Upper lobe of left lung (tissue), 6 donors: Measurements from ENCODE around the gene ARHGAP26. TPM values are rescaled to one million over a fixed set of nuclear protein-coding genes. Genes with fewer than 3 reads are reported as not detected.

Source experiments
- ATAC-seq, 2 donors: fragments of 200-7000 bp; cut with Tn5 transposase; one replicate each; pipeline ENCODE4 v1.9.1; 2022; ENCODE audit warnings: mild to moderate bottlenecking in 2 of 2, moderate library complexity in 2 of 2; ENCODE audit not compliant: low FRiP score in 2 of 2
- DNase-seq, 2 donors: peaks; one replicate each; pipeline ENCODE4 v3.0.0-alpha.2; 2019 to 2020
- H3K27ac ChIP-seq, 4 donors: fragments of 200-600 bp; sonication (generic); one replicate each; pipeline ENCODE4 v1.5.1; 2016 to 2019
- H3K27me3 ChIP-seq, 4 donors: fragments of 200-600 bp; sonication (generic); one replicate each; pipeline ENCODE4 v1.5.1; 2017 to 2019
- H3K36me3 ChIP-seq, 4 donors: fragments of 200-600 bp; sonication (generic); one replicate each; pipeline ENCODE4 v1.5.1; 2016 to 2019
- H3K4me1 ChIP-seq, 4 donors: fragments of 200-600 bp; sonication (generic); one replicate each; pipeline ENCODE4 v1.5.1; 2018 to 2019
- H3K4me3 ChIP-seq, 4 donors: fragments of 200-600 bp; sonication (generic); one replicate each; pipeline ENCODE4 v1.5.1; 2017 to 2019; ENCODE audit warnings: mild to moderate bottlenecking in 2 of 4, moderate library complexity in 1 of 4
- H3K9me3 ChIP-seq, 4 donors: fragments of 200-600 bp; sonication (generic); one replicate each; pipeline ENCODE4 v1.5.1; 2018 to 2019
- CTCF ChIP-seq, 6 experiments: fragments of 450-650 bp in 4 of 6; fragments of 200-600 bp in 2 of 6; sonication (generic) in 2 of 6; IDR thresholded peaks; one replicate each; pipeline ENCODE4 v1.5.1; 2016 to 2019; ENCODE audit warnings: antibody characterized with exemption in 6 of 6
- EP300 ChIP-seq, 4 donors: sonication (generic); formaldehyde crosslinking; IDR thresholded peaks; one replicate each; pipeline ENCODE4 v1.5.1; 2017; ENCODE audit warnings: antibody characterized with exemption in 4 of 4, control low read depth in 2 of 4
- POLR2A ChIP-seq, 4 donors: fragments of 450-650 bp; IDR thresholded peaks; one replicate each; pipeline ENCODE4 v1.5.1; 2016 to 2017; ENCODE audit warnings: antibody characterized with exemption in 4 of 4, mild to moderate bottlenecking in 2 of 4
- POLR2AphosphoS5 ChIP-seq, 2 donors: sonication (generic); formaldehyde crosslinking; IDR thresholded peaks; one replicate each; pipeline ENCODE4 v1.5.1; 2017; ENCODE audit warnings: antibody characterized with exemption in 2 of 2
- WGBS, 2 donors: methylation state at CpG; one replicate each; pipeline ENCODE4 v1.1.5; 2017 to 2018; 5-methylcytosine and 5-hydroxymethylcytosine counted together
- total RNA-seq, 6 donors: library from RNA; depleted of rRNA in 4 of 6; stranded (reverse); fragments of >200 nt in 4 of 6; gene quantifications; one replicate each; pipeline versions ENCODE4 v1.1.0 to v1.2.1, GENCODE V29; 2016 to 2021
- donor health status: DM: no; HTN: no; CAD: no; lungs with moderate emphysema.
- donor health status: DM: no; HTN: yes; CAD: no; lungs with severe emphysema.

ARHGAP26 gene
- total RNA-seq, 6 donors from 2014 or later, result 34.9 to 90.1 (median 38.9) TPM

- 48 to 53% methylated on average over 1 of the region's 1 CpG for WGBS, 2 donors
- H3K27me3 ChIP-seq, result no peaks in the 10 kb centered on the region
- no peak overlapping the region for H3K27ac ChIP-seq
- H3K9me3 ChIP-seq, result no peaks in the 10 kb centered on the region
- TF ChIP-seq EP300 (IDR thresholded peaks at IDR 0.05) (no peak), CTCF (IDR thresholded peaks at IDR 0.05) (no peak), POLR2AphosphoS5 (IDR thresholded peaks at IDR 0.05) (no peak), POLR2A (IDR thresholded peaks at IDR 0.05) (no peak)
- no peaks in the 10 kb centered on the region for H3K36me3 ChIP-seq
- ATAC-seq (no peak), DNase-seq (no peak)
- no peak overlapping the region for H3K4me3 ChIP-seq
- peaks cover 0 to 16% (median 5%) of the 10 kb centered on the region in 4 donors for H3K4me1 ChIP-seq
Observed at GRCh38 chr5:143174714-143175398, 404.7 kb downstream of the ARHGAP26 start.

DNA sequence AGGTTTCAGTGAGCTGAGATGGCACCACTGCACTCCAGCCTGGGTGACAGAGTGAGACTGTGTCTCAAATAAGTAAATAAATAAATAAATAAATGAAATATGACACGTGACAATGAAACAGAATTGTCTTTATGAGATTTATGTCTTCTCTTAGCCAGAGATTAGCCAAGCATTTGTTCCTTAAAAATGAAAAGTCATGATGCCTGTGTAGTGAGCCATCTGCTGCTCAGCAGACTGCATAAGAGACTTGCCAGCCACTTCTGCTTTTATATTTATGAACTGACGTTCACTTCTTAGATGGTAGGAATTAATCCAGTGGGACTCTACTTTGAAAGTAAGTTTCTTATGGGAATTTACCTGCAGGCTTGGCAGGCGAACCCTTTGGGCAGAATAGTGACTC is 405.9 kb downstream of the ARHGAP26 start:
- Histone ChIP-seq H3K4me1 (peaks cover 5 to 22% (median 12%) of the 10 kb centered on the region in 4 donors), H3K4me3 (no peak overlapping the region), H3K9me3 (no peaks in the 10 kb centered on the region), H3K27me3 (no peaks in the 10 kb centered on the region), H3K27ac (no peak overlapping the region), H3K36me3 (no peaks in the 10 kb centered on the region)
- 61 to 72% methylated on average over 3 of the region's 3 CpGs for WGBS, 2 donors
- no peak for DNase-seq
- TF ChIP-seq POLR2A (IDR thresholded peaks at IDR 0.05) (no peak), EP300 (IDR thresholded peaks at IDR 0.05) (no peak), POLR2AphosphoS5 (IDR thresholded peaks at IDR 0.05) (no peak), CTCF (IDR thresholded peaks at IDR 0.05) (no peak)
- peak in 1 of 2 donors; percentile 59 for ATAC-seq

DNA sequence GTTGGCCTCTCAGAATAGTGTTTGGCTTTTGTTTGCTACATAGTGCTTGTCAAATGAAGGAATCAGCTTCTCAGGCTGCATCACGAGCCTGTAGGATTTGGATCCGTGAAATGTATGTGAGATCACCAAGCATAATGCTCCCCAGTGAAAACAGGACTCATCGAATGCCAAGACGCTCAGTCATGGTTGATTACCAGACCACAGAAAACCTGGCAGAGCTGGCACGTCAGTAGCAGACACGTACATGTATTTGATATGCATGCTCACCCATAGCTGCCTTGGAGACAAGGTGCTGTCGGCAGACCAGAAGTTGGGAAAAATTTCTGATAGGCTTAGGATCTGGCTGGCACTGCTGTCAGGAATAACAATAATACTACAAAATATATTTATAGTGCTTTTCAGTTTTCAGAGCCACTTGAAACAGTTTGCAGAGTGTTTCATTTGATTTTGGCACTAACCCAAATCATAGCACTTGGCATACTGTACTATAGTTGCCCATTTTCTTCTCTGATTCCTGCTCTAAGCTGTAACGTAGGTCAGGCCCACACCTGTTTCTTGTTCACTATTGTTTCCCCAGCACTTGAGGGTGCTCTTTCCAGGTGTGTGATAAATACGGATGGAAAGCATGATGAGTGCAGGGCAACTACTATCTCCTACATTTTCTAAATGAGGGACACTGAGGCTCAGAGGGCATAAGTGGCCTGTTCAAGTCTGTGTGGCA is 407.2 kb downstream of the ARHGAP26 start:
- Histone ChIP-seq H3K27me3 (no peaks in the 10 kb centered on the region), H3K36me3 (no peaks in the 10 kb centered on the region), H3K9me3 (no peaks in the 10 kb centered on the region), H3K4me1 (peaks cover 10 to 29% (median 18%) of the 10 kb centered on the region in 4 donors), H3K4me3 (no peak overlapping the region), H3K27ac (no peak overlapping the region)
- DNase-seq (peak in 1 of 2 donors; percentile 41), ATAC-seq (peak in 1 of 2 donors; percentile 56)
- TF ChIP-seq CTCF (IDR thresholded peaks at IDR 0.05) (no peak), POLR2A (IDR thresholded peaks at IDR 0.05) (no peak), EP300 (IDR thresholded peaks at IDR 0.05) (no peak), POLR2AphosphoS5 (IDR thresholded peaks at IDR 0.05) (no peak)
- 66 to 86% methylated on average over 9 of the region's 9 CpGs for WGBS, 2 donors

DNA sequence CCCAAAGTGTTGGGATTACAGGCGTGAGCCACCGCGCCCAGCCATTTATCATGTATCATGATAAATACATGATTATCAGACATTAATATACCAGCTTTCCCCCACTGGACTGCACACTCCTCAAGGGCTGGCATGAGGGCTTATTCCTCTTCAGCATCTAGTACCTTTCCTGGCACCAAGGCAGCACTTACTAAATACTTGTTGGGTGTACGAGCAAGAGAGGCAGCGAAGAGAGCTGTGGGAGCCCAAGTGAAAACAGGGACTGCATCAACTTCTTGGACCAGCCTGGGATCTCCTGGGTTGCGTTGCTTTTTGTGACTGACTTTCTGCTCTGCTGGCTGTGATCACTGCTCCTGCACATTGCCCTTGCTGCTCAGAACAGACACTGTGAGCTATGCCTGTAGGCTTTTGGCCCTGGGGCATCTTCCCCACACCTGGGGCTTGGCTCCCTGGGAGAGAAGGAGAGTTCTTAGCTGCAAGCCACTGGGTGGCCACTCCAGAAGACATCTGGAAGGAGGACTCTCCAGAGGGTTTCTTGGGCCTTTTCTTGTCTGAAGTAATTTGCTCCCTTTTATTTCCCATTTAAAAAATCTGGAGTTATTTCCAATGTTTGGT is 409.1 kb downstream of the ARHGAP26 start:
- 79 to 91% methylated on average over 5 to 6 of the region's 6 CpGs for WGBS, 2 donors
- Histone ChIP-seq H3K4me3 (no peak overlapping the region), H3K4me1 (peaks cover 10 to 40% (median 24%) of the 10 kb centered on the region in 4 donors), H3K36me3 (no peaks in the 10 kb centered on the region), H3K27me3 (no peaks in the 10 kb centered on the region), H3K9me3 (no peaks in the 10 kb centered on the region), H3K27ac (no peak overlapping the region)
- TF ChIP-seq POLR2A (IDR thresholded peaks at IDR 0.05), result no peak
- no peak for TF ChIP-seq CTCF (IDR thresholded peaks at IDR 0.05)
- no peak for TF ChIP-seq EP300 (IDR thresholded peaks at IDR 0.05)
- no peak for TF ChIP-seq POLR2AphosphoS5 (IDR thresholded peaks at IDR 0.05)
- ATAC-seq, result no peak
- DNase-seq, result peak in 1 of 2 donors; percentile 39
